Left renal pelvis (tissue), 4 donors: ENCODE data around the gene DMAC1. TPM values are rescaled to one million over a fixed set of nuclear protein-coding genes. Genes with fewer than 3 reads are reported as not detected.

Experiments used
- DNase-seq, 4 donors: peaks; one replicate each; pipeline ENCODE4 v3.0.0-alpha.2; 2013; ENCODE audit warnings: low read depth in 4 of 4, low spot score in 3 of 4
- polyA plus RNA-seq, 4 donors: library from polyadenylated mRNA; unstranded; fragments of 120-200 nt; gene quantifications; one replicate each; pipeline ENCODE4 v1.2.1, GENCODE V29; 2013; ENCODE audit not compliant: insufficient read length in 4 of 4

Gene DMAC1
- polyA plus RNA-seq, 4 donors: 72.8 to 89.8 (median 79.7) TPM

DNA sequence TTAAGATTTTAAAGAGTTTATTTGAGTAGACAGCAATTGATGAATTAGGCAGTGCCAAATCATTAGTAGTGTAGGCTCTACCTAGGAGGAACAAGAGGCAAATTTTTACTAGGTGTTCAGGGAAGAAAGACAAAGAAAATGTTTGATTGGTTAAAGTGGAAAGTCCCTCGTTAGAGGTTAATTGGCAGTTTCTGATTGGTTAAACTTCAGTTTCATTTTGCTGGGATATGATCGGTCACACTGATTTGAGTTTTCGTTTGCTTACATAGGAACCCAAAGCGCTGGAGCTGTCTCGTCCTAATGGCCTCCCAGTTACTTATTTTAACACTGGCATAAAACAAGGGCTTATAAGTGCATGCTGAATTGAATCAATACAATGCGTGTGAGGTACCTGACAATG, 15.1 kb downstream of the DMAC1 start:
- no peak for DNase-seq

DNA sequence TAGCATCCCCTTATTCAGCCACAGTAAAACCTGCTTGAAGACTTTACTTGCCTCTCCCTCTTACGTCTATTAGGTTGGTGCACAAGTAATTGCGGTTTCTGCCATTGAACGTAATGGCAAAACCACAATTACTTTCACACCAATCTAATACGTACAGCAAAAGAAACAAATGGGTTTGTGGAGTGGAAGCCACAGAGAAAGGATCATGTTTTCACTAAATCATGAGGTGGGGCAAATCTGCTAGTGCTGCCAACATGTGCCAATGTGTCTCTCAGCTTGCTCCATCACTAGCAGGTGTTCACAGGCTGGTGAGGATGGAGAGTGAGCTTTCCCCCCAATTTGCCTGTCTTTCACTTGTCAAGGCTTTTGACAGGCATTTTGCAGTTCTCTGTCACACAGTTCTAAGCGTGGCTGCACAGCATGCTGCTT, 15.9 kb downstream of the DMAC1 start:
- no peak for DNase-seq

DNA sequence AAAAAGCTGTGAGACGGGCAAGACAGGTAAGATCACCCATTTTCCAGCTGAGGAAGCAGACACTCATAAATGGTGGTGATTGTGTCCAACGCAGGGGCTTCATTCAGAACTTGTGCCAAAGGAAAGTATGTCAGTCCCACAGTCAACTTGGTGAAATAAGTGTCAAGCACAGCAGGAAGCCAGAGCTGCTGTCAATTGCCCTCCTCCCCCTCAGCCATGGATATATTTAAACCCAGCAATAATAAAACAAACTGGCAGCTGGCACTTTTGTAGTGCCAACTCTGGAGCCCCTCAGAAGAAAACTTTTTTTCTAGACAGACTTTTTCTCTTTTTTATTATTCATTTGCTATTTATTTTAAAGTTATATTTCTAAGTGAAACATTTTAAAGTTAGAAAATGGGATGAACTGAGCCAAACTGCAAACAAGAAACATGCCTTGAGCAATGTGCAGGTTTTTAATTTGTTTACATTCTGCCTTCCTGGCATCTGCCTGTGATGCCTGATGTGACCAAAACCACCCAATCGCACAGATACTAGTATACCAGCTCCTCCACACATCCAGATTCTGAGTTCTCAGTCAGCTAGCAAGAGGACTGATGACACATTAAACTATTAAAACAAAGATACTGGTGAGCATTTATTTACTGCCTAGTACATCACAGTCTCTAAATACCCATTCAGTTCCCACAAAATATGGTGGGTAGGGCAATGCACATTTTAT, 17.0 kb downstream of the DMAC1 start:
- no peak for DNase-seq

DNA sequence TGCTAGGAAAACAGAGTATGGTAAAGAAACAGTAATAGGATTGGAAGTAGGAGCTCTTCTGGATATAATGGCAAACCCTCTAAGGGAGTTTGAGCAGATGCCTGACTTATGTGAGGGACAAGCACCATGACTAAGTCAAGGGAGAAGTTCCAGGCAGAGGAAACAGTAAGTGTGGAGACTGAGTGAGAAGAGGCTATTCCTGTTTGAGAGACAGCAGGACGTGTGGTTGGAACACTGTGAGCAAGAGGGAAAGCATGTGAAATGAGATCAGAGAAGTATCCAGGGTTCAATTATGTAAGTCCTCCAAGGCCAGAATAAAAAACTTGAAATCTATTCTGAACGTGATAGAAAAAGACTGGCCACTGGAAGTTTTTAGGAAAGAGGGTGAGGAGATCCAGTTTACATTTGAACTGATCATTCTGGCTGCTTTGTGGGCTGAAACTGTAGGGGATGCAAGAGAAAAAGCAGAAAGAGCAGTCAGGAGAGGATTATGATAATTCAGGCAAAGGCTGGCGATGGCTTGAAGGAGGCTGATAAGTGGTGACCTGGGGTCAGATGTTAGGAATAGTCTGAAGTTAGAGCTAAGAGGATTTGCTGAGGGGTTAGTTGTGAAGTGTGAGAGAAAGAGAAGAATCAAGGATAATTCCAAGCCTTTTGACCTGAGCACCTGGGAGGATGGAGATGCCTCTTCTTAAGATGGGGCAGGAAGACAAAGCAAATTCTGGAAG, 19.2 kb downstream of the DMAC1 start:
- no peak for DNase-seq

DNA sequence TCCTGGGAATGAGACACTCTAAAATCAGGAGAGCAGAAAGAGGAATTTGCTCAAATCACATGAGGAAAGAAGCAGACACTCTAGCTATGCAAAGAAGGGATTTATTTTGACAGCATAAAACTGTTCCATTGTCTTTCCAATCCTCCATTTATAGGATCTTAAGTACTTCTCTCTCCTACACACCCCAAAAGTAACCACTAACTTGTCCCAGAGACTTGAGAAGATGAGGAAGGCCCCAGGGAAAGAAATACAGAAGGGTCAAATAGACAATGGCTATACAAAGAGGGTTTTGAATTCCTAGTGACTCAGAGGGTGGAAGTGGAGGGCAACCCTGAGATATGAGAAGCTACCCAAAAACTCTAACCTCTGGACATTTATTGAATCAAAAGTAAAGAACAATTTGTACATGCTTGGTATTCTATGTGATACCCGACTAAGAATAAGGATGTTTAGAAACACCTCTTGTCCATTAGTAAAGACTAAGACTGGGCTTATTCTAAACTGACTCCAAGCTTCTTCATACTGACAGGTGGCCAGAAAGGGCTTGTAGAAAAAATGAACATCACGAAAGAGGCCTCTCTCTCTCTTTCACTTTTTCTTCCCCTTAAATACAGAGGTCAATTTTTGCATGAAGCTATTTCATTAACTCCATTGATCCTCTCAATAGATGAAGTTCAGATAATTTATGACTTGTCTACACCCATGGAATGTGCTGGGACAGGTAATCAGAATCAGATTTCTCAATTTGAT, 20.6 kb downstream of the DMAC1 start:
- DNase-seq: no peak

DNA sequence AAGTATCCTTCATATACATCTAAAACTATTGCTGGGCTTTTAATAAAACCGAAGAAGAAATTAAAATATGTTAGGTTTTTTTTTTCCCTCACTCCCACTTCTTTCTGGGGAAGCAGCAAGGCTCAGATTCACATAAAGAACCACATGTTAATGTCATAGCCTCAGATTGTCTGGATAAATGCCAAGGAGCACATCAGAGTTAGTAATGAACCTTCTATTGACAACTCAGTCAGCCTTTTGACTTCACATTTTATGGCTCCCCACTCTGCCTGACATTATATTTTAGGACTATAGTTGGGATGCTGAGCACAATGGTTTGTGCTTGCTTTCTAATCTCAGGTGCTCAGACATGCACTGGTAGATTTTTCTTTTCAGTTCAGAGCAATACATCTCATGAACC, 21.8 kb downstream of the DMAC1 start:
- DNase-seq: no peak

DNA sequence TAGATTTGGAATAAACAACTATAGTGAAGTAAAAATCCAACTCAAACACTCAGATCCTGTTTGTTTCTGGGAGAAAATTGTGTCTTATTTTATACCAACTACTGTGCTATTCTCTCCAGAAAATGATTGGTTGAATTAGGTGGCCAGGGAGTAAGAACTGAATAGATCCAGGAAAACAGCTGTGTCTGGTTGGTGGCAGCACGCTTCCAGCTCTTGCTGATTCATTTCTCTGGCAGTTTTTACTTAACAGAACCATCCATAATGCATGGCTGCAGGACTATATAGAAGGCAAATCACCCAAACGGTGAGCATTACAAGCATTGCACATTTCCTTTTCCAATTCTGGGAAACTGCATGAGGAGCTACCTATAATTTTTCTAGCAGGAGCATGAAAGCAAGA, 29.5 kb downstream of the DMAC1 start:
- no peak for DNase-seq

DNA sequence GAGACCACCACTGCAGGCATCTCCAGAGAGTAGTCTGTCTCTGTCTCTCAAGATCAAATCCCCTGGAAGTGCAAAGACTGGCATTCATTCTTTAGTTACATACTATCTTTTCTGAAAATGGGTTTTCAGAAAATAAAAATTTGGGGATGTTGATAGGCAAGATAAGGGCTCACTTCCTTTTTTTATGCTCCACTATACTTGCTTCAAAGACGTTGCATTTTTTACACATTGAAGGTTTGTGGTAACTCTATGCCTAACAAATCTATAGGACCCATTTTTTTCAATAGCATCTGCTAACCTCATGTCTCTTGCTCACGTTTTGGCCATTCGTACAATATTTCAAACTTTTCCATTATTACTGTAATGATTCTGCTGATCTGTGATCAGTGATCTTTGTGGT, 37.0 kb downstream of the DMAC1 start:
- DNase-seq: no peak

DNA sequence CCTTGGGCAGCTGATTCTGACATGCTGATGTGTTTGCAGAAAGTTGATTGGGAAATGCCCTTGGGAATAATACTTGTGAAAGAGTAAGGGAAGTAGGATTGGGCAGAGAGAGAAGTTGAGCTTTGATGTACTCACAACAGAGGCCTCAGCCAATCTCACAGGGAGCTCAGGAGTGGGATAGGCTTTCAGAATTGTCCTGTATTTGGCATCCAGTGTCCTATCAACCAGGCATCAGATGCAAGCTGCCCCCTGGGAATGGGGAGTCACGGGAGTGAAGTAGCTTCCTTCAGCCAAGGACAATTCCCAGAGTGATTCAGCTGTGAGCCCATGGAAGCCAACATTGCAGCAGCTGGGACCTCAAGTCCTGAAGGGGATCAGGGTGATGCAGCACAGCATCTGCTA, 39.6 kb downstream of the DMAC1 start:
- no peak for DNase-seq

DNA sequence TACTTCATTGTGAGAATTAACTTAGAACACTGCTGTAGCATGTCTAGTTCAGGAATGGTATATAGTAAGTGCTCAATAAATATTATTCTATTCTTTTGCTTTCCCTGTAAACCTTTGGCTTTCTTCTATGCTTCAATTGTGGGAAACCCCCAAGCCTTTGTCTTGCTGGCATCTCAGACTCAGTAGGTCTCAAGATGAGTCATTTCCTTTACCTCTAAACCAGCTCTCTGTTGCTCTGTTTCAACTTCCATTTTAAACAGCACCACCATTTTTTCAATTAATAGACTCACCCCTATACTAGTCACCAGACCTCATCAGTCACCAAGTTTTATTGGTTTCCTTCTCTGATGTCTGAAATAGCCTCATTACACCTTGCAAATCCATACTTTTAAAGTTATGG, 43.5 kb downstream of the DMAC1 start:
- no peak for DNase-seq

DNA sequence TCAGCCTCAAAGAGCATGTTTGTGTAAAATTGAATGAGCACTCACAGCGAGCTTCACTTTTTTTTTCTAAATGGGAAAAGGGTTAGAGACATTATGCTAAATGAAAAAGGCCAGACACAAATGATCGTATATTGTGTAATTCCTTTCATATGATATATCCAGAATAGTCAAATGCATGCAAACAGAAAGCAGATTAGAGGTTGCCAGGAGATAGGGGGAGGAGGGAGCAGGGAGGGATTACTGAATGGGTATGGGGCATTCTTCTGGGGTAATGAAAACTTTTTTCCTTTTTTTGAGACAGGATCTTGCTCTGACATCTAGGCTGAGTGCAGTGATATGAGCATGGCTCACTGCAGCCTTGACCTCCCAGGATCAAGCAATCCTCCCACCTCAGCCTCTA, 47.1 kb downstream of the DMAC1 start:
- no peak for DNase-seq
